Neural cell (in vitro differentiated cells): Measurements from ENCODE around the gene CNOT11. TPM values are rescaled to one million over a fixed set of nuclear protein-coding genes. Genes with fewer than 3 reads are reported as not detected.

ENCODE experiments used
- H2AFZ ChIP-seq: fragments of 200-600, 300-800 bp; sonication (generic), shearing (Covaris generic); 2 replicates; pipeline ENCODE4 v1.6.0; 2014; ENCODE audit warnings: low read depth, mild to moderate bottlenecking, antibody characterized with exemption, low read length, moderate library complexity
- H3F3A ChIP-seq: fragments of 200-600 bp; shearing (Covaris generic); 2 replicates; pipeline ENCODE4 v1.6.1; 2016; ENCODE audit warnings: mild to moderate bottlenecking, moderate library complexity, mixed read lengths, antibody characterized with exemption, low read length; ENCODE audit not compliant: insufficient read depth, poor library complexity, severe bottlenecking
- H3K27ac ChIP-seq: fragments of 200-600, 300-800 bp; sonication (generic), shearing (Covaris generic); 2 replicates; pipeline ENCODE4 v1.5.1; 2014; ENCODE audit warnings: mild to moderate bottlenecking, low read length, moderate library complexity
- H3K27me3 ChIP-seq: fragments of 300-800, 200-600 bp; sonication (generic), shearing (Covaris generic); 2 replicates; pipeline ENCODE4 v1.6.0; 2014; ENCODE audit warnings: mild to moderate bottlenecking, low read depth, low read length, moderate library complexity; ENCODE audit not compliant: insufficient read depth
- H3K36me3 ChIP-seq: fragments of 300-800, 200-600 bp; sonication (generic), shearing (Covaris generic); 2 replicates; pipeline ENCODE4 v1.5.1; 2014; ENCODE audit warnings: mild to moderate bottlenecking, antibody characterized with exemption, low read length, moderate library complexity; ENCODE audit not compliant: insufficient read depth
- H3K4me2 ChIP-seq: fragments of 300-800, 200-600 bp; sonication (generic), shearing (Covaris generic); 2 replicates; pipeline ENCODE4 v1.6.0; 2014; ENCODE audit warnings: mild to moderate bottlenecking, low read length
- H3K4me3 ChIP-seq: fragments of 300-800, 200-600 bp; sonication (generic), shearing (Covaris generic); 2 replicates; pipeline ENCODE4 v1.5.1; 2014; ENCODE audit warnings: mild to moderate bottlenecking, low read length, moderate library complexity
- H3K79me2 ChIP-seq: fragments of 200-600 bp; shearing (Covaris generic); replicated peaks from 2 replicates; pipeline ENCODE4 v1.6.0; 2014; ENCODE audit warnings: mild to moderate bottlenecking, low read length, moderate library complexity; ENCODE audit not compliant: insufficient read depth
- H3K9ac ChIP-seq: fragments of 300-800, 200-600 bp; sonication (generic), shearing (Covaris generic); 2 replicates; pipeline ENCODE4 v1.6.1; 2016; ENCODE audit warnings: mild to moderate bottlenecking, low read length, mixed read lengths
- H3K9me2 ChIP-seq: fragments of 200-600 bp; shearing (Covaris generic); 2 replicates; pipeline ENCODE4 v1.6.1; 2016; ENCODE audit warnings: mild to moderate bottlenecking, low read length, mixed read lengths; ENCODE audit not compliant: insufficient read depth
- H3K9me3 ChIP-seq: fragments of 200-600, 300-800 bp; sonication (generic), shearing (Covaris generic); 2 replicates; pipeline ENCODE4 v1.6.1; 2016; ENCODE audit warnings: mild to moderate bottlenecking, mixed run types, low read length, moderate library complexity, mixed read lengths
- H4K20me1 ChIP-seq: fragments of 200-600 bp; shearing (Covaris generic); 2 replicates; pipeline ENCODE4 v1.6.1; 2016; ENCODE audit warnings: mild to moderate bottlenecking, mixed run types; ENCODE audit not compliant: insufficient read depth
- CTCF ChIP-seq: fragments of 450-650 bp; IDR thresholded peaks from 2 replicates; pipeline ENCODE4 v1.5.1; 2014; ENCODE audit warnings: antibody characterized with exemption, mild to moderate bottlenecking, moderate library complexity; ENCODE audit not compliant: poor library complexity, severe bottlenecking
- EP300 ChIP-seq: fragments of 450-650 bp; conservative IDR thresholded peaks from 2 replicates; pipeline ENCODE4 v1.6.1; 2014; ENCODE audit warnings: antibody characterized with exemption, mild to moderate bottlenecking, moderate library complexity; ENCODE audit not compliant: poor library complexity, severe bottlenecking
- EZH2 ChIP-seq: fragments of 200-600, 300-800 bp; shearing (Covaris generic), sonication (generic); IDR thresholded peaks from 2 replicates; pipeline ENCODE4 v1.6.1; 2014; ENCODE audit warnings: antibody characterized with exemption, low read length, borderline replicate concordance, mild to moderate bottlenecking; ENCODE audit not compliant: insufficient read depth, poor library complexity, severe bottlenecking
- MXI1 ChIP-seq: fragments of 450-650 bp; conservative IDR thresholded peaks from 2 replicates; pipeline ENCODE4 v1.6.1; 2014; ENCODE audit warnings: antibody characterized with exemption, mild to moderate bottlenecking; ENCODE audit not compliant: poor library complexity, severe bottlenecking
- POLR2AphosphoS5 ChIP-seq: IDR thresholded peaks from 2 replicates; pipeline ENCODE4 v1.6.1; 2012
- RAD21 ChIP-seq: fragments of 450-650 bp; conservative IDR thresholded peaks from 2 replicates; pipeline ENCODE4 v1.6.1; 2014; ENCODE audit warnings: antibody characterized with exemption, mild to moderate bottlenecking, moderate library complexity
- REST ChIP-seq: IDR thresholded peaks from 2 replicates; pipeline ENCODE4 v1.6.1; 2012; ENCODE audit warnings: borderline replicate concordance
- SMC3 ChIP-seq: fragments of 450-650 bp; conservative IDR thresholded peaks from 2 replicates; pipeline ENCODE4 v1.6.1; 2014; ENCODE audit warnings: antibody characterized with exemption, mild to moderate bottlenecking, moderate library complexity; ENCODE audit not compliant: poor library complexity
- TAF1 ChIP-seq: IDR thresholded peaks from 2 replicates; pipeline ENCODE4 v1.6.1; 2012; ENCODE audit warnings: low read depth
- polyA plus RNA-seq: library from polyadenylated mRNA; depleted of rRNA; stranded (reverse); fragments of >200 nt; gene quantifications from 2 replicates; pipeline ENCODE4 v1.2.3, GENCODE V29; 2014

CNOT11 gene
- polyA plus RNA-seq, 1 donor from 2014 or later = 35.2 TPM

GRCh38 chr2:101310090-101310833, 57.6 kb downstream of the CNOT11 start:
- Histone ChIP-seq H3K9ac (no peak overlapping the region), H2AFZ (no peak overlapping the region), H3K79me2 (peaks cover 23% of the 10 kb centered on the region), H3K27me3 (no peaks in the 10 kb centered on the region), H3K4me3 (no peak overlapping the region), H4K20me1 (no peaks in the 10 kb centered on the region), H3K36me3 (no peaks in the 10 kb centered on the region), H3K4me2 (no peak overlapping the region), H3K9me2 (no peaks in the 10 kb centered on the region), H3F3A (no peaks in the 10 kb centered on the region), H3K27ac (no peak overlapping the region), H3K9me3 (no peaks in the 10 kb centered on the region)
- TF ChIP-seq TAF1 = no peak
- TF ChIP-seq RAD21 = no peak
- no peak for TF ChIP-seq EP300
- TF ChIP-seq CTCF = no peak
- TF ChIP-seq EZH2 = no peak
- TF ChIP-seq REST = no peak
- no peak for TF ChIP-seq SMC3
- no peak for TF ChIP-seq MXI1
- no peak for TF ChIP-seq POLR2AphosphoS5

- H3K4me2 ChIP-seq = no peak overlapping the region
- peaks cover 16% of the 10 kb centered on the region for H3K79me2 ChIP-seq
- no peak overlapping the region for H3K27ac ChIP-seq
- H3K4me3 ChIP-seq = no peak overlapping the region
- H3K9ac ChIP-seq = no peak overlapping the region
- no peaks in the 10 kb centered on the region for H3K36me3 ChIP-seq
- H3F3A ChIP-seq = no peaks in the 10 kb centered on the region
- H3K27me3 ChIP-seq = no peaks in the 10 kb centered on the region
- H4K20me1 ChIP-seq = no peaks in the 10 kb centered on the region
- H3K9me2 ChIP-seq = no peaks in the 10 kb centered on the region
- H2AFZ ChIP-seq = no peak overlapping the region
- H3K9me3 ChIP-seq = no peaks in the 10 kb centered on the region
- TF ChIP-seq RAD21 = no peak
- TF ChIP-seq TAF1 = no peak
- no peak for TF ChIP-seq POLR2AphosphoS5
- TF ChIP-seq EZH2 = no peak
- TF ChIP-seq MXI1 = no peak
- no peak for TF ChIP-seq REST
- no peak for TF ChIP-seq SMC3
- no peak for TF ChIP-seq EP300
- no peak for TF ChIP-seq CTCF
These were observed 58.4 kb downstream of the CNOT11 start for GRCh38 chr2:101310834-101311695.
